ENCODE measurements around the gene PEX1. TPM values are rescaled to one million over a fixed set of nuclear protein-coding genes. Genes with fewer than 3 reads are reported as not detected.

The PEX1 gene
- total and polyA plus RNA-seq, 8 donors = 12.4 to 53.9 (median 42.6) TPM

DNA sequence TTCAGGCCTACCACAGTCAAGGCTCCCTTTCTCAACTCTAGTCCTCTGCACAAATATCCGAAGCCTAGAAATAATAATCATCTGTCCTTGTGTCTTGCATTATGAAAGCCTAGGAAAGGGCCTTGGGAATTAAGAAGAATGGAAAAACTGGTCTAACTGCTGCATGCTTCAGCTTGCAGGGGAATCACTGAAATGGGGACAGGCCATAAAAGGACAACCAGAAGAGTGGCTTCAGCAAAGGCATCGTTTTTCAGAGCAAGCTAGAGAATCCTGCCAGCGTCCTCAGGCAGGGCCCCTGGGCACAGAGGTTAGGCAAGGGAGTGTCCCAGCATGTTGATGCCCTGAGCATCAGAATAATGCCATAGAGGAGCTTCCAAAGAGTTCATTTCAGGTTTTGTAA, 63.8 kb downstream of the PEX1 start:
- TF ChIP-seq, protein P1, sequence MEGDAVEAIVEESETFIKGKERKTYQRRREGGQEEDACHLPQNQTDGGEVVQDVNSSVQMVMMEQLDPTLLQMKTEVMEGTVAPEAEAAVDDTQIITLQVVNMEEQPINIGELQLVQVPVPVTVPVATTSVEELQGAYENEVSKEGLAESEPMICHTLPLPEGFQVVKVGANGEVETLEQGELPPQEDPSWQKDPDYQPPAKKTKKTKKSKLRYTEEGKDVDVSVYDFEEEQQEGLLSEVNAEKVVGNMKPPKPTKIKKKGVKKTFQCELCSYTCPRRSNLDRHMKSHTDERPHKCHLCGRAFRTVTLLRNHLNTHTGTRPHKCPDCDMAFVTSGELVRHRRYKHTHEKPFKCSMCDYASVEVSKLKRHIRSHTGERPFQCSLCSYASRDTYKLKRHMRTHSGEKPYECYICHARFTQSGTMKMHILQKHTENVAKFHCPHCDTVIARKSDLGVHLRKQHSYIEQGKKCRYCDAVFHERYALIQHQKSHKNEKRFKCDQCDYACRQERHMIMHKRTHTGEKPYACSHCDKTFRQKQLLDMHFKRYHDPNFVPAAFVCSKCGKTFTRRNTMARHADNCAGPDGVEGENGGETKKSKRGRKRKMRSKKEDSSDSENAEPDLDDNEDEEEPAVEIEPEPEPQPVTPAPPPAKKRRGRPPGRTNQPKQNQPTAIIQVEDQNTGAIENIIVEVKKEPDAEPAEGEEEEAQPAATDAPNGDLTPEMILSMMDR (IDR thresholded peaks at IDR 0.05) = no peak
- intact Hi-C loops (cut with DNase I) = no loop called here
- Histone ChIP-seq H3K36me3 (peaks cover 0 to 7% of the 10 kb centered on the region in 2 donors), H3K4me1 (peaks cover 0 to 3% of the 10 kb centered on the region in 2 donors), H3K4me3 (no peak overlapping the region), H3K27ac (no peak overlapping the region), H3K27me3 (no peaks in the 10 kb centered on the region), H3K9me3 (no peaks in the 10 kb centered on the region)
- ATAC-seq (no peak), DNase-seq (no peak)

DNA sequence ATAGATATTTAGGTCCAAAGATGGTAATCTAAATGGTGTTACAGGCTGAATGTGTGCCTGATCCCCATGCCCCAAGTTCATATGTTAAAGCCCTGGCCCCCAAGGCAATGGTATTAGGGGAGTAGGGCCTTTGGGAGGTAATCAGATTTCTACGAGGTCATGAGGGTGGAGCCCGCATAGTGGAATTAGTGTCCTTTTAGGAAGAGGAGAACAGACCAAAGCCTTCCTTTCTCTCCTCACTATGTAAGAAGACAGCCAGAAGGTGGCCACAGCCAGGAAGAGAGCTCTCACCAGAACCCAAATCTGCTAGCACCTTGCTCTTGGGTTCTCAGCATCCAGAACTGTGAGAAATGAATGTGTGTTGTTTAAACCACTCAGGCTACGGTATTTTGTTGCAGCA, 65.8 kb downstream of the PEX1 start:
- no peak for ATAC-seq
- H3K4me3 ChIP-seq = no peak overlapping the region
- TF ChIP-seq, protein P1 (IDR thresholded peaks at IDR 0.05) = no peak
- no peak overlapping the region for H3K27ac ChIP-seq
- intact Hi-C loops (cut with DNase I) = no loop called here
- H3K9me3 ChIP-seq = no peaks in the 10 kb centered on the region
- H3K4me1 ChIP-seq = peaks cover 0 to 3% of the 10 kb centered on the region in 2 donors
- H3K36me3 ChIP-seq = peaks cover 0 to 20% of the 10 kb centered on the region in 2 donors
- no peaks in the 10 kb centered on the region for H3K27me3 ChIP-seq
- DNase-seq = no peak

DNA sequence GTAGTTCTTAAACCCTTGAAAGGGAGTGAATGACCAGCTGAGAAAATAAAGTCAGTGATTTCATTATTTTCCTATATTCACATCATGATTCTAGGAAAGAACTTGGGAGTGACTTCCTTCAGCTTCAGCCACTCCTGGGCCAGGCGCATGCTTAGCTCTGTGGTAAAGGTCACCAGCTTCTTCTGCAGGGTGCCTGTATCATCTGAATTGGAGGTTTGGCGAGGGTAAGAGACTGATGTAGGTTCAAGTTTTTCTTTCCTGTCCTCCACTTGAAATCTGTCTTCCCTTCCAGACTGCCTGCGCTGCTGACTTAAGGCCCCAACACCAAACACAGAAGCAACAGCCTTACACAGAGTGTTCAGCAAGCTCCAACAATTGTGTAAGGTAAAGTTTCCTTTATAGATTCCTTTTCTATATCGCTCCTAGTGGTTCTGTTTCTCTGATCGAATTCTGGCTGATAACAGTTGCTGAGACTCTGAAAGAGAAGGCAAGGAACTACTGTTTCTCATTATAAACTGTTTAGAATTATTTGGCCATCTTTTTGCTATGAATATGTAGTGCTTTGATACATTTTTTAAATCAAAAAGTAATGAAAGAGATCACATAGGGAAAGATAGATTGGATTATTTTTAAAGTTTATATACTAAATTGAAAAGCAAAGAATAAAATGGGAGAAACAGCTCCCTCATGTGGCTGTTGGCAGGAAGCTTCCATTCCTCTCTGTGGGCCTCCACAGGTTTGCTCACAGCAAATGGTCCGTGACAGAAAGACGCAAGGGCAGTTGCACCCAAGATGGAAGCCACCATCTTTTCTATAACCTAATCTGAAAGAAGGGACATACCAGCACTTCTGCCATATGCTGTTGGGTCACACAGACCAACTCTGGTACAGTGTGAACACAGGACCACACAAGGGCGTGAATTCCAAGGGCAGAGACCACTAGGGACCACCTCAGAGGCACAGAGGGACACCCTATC, 67.0 kb downstream of the PEX1 start:
- peak in 1 of 4 donors; percentile 38 for DNase-seq
- Histone ChIP-seq H3K4me1 (peaks cover 0 to 3% of the 10 kb centered on the region in 2 donors), H3K36me3 (peaks cover 0 to 32% of the 10 kb centered on the region in 2 donors), H3K27me3 (no peaks in the 10 kb centered on the region), H3K27ac (no peak overlapping the region), H3K4me3 (no peak overlapping the region), H3K9me3 (no peaks in the 10 kb centered on the region)
- intact Hi-C loops (cut with DNase I) = no loop called here
- ATAC-seq = peak; percentile 87
- TF ChIP-seq, protein P1 (IDR thresholded peaks at IDR 0.05) = peak; percentile 56 to 58

DNA sequence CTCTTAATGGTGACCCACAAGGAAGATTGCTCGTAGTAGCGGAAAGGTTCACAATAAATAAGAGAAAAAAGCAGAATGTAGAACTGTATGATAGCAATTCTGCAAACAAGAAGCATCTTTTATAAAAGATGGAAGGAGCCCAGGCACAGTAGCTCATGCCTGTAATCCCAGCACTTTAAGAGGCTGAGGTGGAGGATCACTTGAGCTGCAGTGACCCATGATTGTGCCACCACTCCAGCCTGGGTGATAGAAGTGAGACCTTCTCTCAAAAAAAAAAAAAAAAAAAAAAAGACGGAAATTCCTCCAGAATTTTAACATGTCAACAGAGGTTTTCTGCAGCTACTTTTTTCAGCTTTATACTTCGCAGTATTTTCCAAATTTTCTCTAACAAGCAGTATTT, 67.8 kb downstream of the PEX1 start:
- intact Hi-C loops (cut with DNase I) = no loop called here
- Histone ChIP-seq H3K9me3 (no peaks in the 10 kb centered on the region), H3K27me3 (no peaks in the 10 kb centered on the region), H3K4me3 (no peak overlapping the region), H3K36me3 (peaks cover 0 to 41% of the 10 kb centered on the region in 2 donors), H3K27ac (no peak overlapping the region), H3K4me1 (peaks cover 0 to 3% of the 10 kb centered on the region in 2 donors)
- TF ChIP-seq, protein P1 (IDR thresholded peaks at IDR 0.05) = no peak
- ATAC-seq (peak; percentile 75), DNase-seq (no peak)

DNA sequence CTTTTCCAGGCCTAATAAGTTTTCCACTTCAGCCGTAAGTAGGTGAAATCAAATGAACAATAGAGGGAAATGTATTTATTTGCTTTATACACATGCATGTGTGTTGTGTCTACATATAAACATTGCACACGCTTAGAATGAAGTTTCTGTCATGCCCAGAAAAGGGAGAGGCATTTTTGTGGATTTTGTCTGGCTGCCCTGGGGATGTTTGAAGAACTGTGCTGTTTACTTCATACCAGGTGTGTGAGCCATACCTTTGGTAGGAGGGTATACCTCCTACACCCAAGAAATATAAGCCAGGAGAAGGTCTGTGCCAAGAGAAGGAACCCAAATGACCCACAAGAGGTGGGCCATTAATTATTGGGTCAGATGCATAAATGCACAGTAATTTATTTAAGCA, 68.2 kb downstream of the PEX1 start:
- DNase-seq = no peak
- no peak overlapping the region for H3K27ac ChIP-seq
- peaks cover 0 to 45% of the 10 kb centered on the region in 2 donors for H3K36me3 ChIP-seq
- ATAC-seq = no peak
- TF ChIP-seq, protein P1 (IDR thresholded peaks at IDR 0.05) = no peak
- intact Hi-C loops (cut with DNase I) = no loop called here
- peaks cover 0 to 3% of the 10 kb centered on the region in 2 donors for H3K4me1 ChIP-seq
- no peaks in the 10 kb centered on the region for H3K27me3 ChIP-seq
- no peaks in the 10 kb centered on the region for H3K9me3 ChIP-seq
- no peak overlapping the region for H3K4me3 ChIP-seq
